ENCODE results near the gene PRRG2.

Gene PRRG2

DNA sequence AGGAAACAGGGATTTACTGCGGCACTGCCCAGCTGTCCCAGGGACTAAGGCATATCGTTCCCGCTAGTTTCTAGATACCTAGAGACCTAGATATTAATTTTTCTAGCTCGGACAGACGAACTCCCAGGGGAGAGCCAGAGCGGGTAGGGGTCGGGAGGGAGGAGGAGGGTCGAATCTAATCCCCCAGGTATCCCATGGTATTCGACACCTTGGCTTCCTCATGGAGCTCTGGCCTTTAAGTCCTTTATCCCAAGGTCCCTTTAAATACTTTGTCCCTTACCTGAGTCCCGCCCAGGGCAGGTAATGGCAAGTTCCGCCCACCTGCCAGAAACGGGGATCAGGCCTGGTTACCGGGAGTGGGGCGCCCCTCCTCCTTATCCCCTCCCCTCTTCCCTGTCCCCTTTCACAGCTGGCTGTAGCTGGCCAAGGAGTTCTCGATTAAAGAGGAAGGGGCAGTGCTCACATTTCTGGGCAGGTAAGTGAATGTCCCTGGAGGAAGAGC is at the start of gene PRRG2:
Gene PRRG2 (plus strand): TSS at position 310 of the 502 bp plus-strand sequence. CDS start 1,904 bp downstream, outside the sequence.
- H3K4me1 ChIP-seq: peaks cover 5% of the 10 kb centered on the region
- H2AFZ ChIP-seq: peak within 1 kb of the TSS; percentile 95
- no peaks in the 10 kb centered on the region for H3K36me3 ChIP-seq (ENCODE audit: control insufficient read depth, insufficient read depth, low read length)
- H3K79me2 ChIP-seq: peaks cover 21% of the 10 kb centered on the region
- H3K9ac ChIP-seq: peak within 1 kb of the TSS; percentile 55
- H3K27me3 ChIP-seq (ENCODE audit: control insufficient read depth, insufficient read depth, low read length): no peaks in the 10 kb centered on the region
- H3K9me3 ChIP-seq (ENCODE audit: control insufficient read depth, low read length): no peaks in the 10 kb centered on the region
- H3K27ac ChIP-seq: peak within 1 kb of the TSS; percentile 73
- no peak for TF ChIP-seq CTCF (IDR thresholded peaks at IDR 0.05)
- H3K4me2 ChIP-seq (ENCODE audit: low read length): peak within 1 kb of the TSS; percentile 84
- peak within 1 kb of the TSS; percentile 88 for H3K4me3 ChIP-seq (ENCODE audit: low read depth, low read length)

DNA sequence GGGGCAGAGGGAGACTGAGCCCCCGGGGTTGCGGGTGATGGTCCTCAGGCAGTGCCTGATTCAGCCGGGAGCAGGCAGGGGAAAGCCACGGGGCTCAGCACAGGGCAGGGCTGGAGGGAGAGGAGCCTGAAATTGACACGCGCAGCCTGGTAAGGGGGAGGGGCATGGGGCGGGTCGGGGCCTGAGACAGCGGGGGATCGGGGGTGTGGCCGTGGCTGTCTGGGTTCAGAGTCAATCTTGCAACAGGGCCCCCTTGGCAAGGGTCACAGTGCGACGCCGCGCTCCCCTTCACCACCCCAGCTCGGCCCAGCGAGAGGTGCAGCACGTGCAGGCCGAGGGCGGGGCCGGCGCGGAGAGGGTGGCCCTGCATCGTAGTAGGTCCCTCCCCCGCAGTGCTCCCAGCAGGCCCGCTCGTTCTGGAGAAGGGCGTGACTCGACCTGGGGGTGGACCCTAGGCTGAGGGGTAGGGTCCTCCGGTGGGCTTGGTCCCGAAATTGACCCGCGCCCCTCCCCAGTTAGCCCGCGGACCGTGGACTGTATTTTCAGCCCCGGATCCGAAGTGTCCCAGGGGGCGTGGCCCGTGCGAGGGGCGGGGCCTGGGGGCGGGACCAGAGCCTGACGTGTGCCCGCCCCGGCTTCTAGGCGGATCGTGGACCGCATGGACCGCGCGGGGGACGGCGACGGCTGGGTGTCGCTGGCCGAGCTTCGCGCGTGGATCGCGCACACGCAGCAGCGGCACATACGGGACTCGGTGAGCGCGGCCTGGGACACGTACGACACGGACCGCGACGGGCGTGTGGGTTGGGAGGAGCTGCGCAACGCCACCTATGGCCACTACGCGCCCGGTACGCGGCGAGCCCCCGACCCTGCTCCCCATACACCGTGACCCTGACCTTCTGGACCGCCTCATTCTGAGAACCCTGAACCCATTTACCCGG is 47.3 kb upstream of the PRRG2 start:
- Histone ChIP-seq H2AFZ (peak overlapping the region; percentile 75), H3K27me3 (ENCODE audit: control insufficient read depth, insufficient read depth, low read length) (no peaks in the 10 kb centered on the region), H3K4me1 (no peaks in the 10 kb centered on the region), H3K9me3 (ENCODE audit: control insufficient read depth, low read length) (no peaks in the 10 kb centered on the region), H3K27ac (no peak overlapping the region), H3K79me2 (no peaks in the 10 kb centered on the region), H3K9ac (no peak overlapping the region), H3K4me3 (ENCODE audit: low read depth, low read length) (peak overlapping the region; percentile 31), H3K4me2 (ENCODE audit: low read length) (peak overlapping the region; percentile 37), H3K36me3 (ENCODE audit: control insufficient read depth, insufficient read depth, low read length) (no peaks in the 10 kb centered on the region)
- TF ChIP-seq CTCF (IDR thresholded peaks at IDR 0.05): no peak

DNA sequence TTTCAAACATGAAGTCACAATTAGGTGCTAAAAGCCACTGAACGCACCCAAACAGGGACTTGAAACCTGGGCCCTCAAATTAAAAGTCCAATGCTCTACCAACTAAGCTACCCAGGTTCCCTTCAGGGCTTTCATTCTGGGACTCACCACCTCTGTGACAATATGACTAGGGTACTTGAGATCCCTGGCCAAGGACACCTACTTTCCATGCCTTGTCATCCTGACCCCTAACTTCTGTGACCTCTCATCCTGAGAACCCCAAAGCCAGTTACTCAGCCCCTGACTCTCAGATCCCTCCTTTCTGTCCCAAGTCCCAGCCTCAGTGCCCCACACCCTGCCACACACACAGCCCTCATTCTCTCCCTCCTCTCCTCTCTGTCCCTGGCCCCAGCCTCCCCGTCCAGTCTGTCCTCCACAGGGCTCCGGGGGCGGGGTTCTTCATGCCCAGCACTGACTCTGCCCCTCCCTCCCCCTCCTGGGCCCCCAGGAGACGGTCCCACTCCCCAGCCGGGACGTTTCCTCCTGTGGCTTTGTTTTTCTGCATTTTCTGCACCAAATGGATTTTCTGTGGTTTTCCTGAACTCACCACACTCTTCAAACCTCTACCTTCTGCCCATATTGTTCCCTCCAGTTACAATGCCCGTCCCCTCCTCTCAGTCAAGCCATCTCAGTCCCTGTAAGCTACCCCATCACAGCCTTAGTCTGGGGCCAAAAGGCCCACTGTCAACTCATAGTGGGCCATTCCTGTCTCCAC is 46.3 kb upstream of the PRRG2 start:
- Histone ChIP-seq H2AFZ (no peak overlapping the region), H3K27ac (no peak overlapping the region), H3K4me1 (no peaks in the 10 kb centered on the region), H3K9ac (no peak overlapping the region), H3K79me2 (no peaks in the 10 kb centered on the region), H3K27me3 (ENCODE audit: control insufficient read depth, insufficient read depth, low read length) (no peaks in the 10 kb centered on the region), H3K36me3 (ENCODE audit: control insufficient read depth, insufficient read depth, low read length) (no peaks in the 10 kb centered on the region), H3K4me3 (ENCODE audit: low read depth, low read length) (no peak overlapping the region), H3K9me3 (ENCODE audit: control insufficient read depth, low read length) (no peaks in the 10 kb centered on the region), H3K4me2 (ENCODE audit: low read length) (no peak overlapping the region)
- TF ChIP-seq CTCF (IDR thresholded peaks at IDR 0.05): no peak

DNA sequence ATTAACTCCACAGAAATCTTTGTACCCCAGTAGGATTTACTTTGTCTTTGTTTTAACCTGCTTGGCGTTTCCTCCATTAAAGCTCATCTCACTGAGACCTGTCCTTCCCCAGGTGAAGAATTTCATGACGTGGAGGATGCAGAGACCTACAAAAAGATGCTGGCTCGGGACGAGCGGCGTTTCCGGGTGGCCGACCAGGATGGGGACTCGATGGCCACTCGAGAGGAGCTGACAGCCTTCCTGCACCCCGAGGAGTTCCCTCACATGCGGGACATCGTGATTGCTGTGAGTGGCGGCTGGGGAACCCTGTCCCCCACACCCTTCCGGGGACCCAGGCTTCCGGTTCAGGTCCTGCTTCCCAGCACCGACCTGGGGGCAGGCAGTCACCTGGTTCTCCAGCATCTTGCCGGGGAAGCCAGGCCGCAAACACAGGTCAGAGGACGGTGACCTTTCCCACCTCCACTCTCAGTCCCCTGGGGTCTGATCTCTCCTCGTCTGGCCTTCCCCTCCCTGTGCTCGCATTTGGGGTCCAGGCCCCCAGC is 44.1 kb upstream of the PRRG2 start:
- TF ChIP-seq CTCF (IDR thresholded peaks at IDR 0.05): no peak
- no peaks in the 10 kb centered on the region for H3K4me1 ChIP-seq
- H3K27ac ChIP-seq: no peak overlapping the region
- H2AFZ ChIP-seq: no peak overlapping the region
- no peak overlapping the region for H3K4me2 ChIP-seq (ENCODE audit: low read length)
- no peaks in the 10 kb centered on the region for H3K9me3 ChIP-seq (ENCODE audit: control insufficient read depth, low read length)
- no peak overlapping the region for H3K9ac ChIP-seq
- H3K79me2 ChIP-seq: no peaks in the 10 kb centered on the region
- H3K4me3 ChIP-seq (ENCODE audit: low read depth, low read length): no peak overlapping the region
- no peaks in the 10 kb centered on the region for H3K36me3 ChIP-seq (ENCODE audit: control insufficient read depth, insufficient read depth, low read length)
- H3K27me3 ChIP-seq (ENCODE audit: control insufficient read depth, insufficient read depth, low read length): no peaks in the 10 kb centered on the region
